H1 (cell line): Measurements from ENCODE around the gene ANKRD53. TPM values are rescaled to one million over a fixed set of nuclear protein-coding genes. Genes with fewer than 3 reads are reported as not detected.

Experiments used
- ATF3 ChIP-seq: IDR thresholded peaks from 2 replicates; pipeline ENCODE4 v1.6.1; 2011; ENCODE audit warnings: low read depth, mild to moderate bottlenecking, low read length; ENCODE audit not compliant: insufficient read depth
- BCL11A ChIP-seq, 2 experiments: IDR thresholded peaks; one replicate each; pipeline ENCODE4 v1.6.1; 2011; ENCODE audit warnings: low read depth in 2 of 2, low read length in 2 of 2, mild to moderate bottlenecking in 2 of 2
- GABPA ChIP-seq: IDR thresholded peaks from 2 replicates; pipeline ENCODE4 v1.6.1; 2011; ENCODE audit warnings: mild to moderate bottlenecking, low read length, moderate library complexity, borderline replicate concordance; ENCODE audit not compliant: insufficient read depth
- KDM5A ChIP-seq: fragments of 200-600 bp; IDR thresholded peaks from 2 replicates; pipeline ENCODE4 v1.7.1; 2012; ENCODE audit warnings: mild to moderate bottlenecking, low read length, inconsistent platforms, mixed read lengths
- POLR2AphosphoS5 ChIP-seq: IDR thresholded peaks from 2 replicates; pipeline ENCODE4 v1.6.1; 2011; ENCODE audit warnings: low read depth, low read length
- SIX5 ChIP-seq: IDR thresholded peaks from 2 replicates; pipeline ENCODE4 v1.6.1; 2011; ENCODE audit warnings: mild to moderate bottlenecking, low read depth, low read length
- SRF ChIP-seq: IDR thresholded peaks from 2 replicates; pipeline ENCODE4 v1.6.1; 2011; ENCODE audit warnings: mild to moderate bottlenecking, low read depth, low read length, moderate library complexity
- USF2 ChIP-seq: IDR thresholded peaks from 2 replicates; pipeline ENCODE4 v1.6.1; 2011; ENCODE audit warnings: low read length, improper control_type of control experiment
- polyA plus RNA-seq, 7 experiments: library from polyadenylated mRNA; depleted of rRNA in 3 of 7; stranded (reverse) in 5 of 7; unstranded in 2 of 7; fragments of >200 nt in 5 of 7; fragments of 200-250 nt in 2 of 7; gene quantifications; 1 replicate in 5 of 7; 2 replicates in 1 of 7; 4 replicates in 1 of 7; pipeline versions ENCODE4 v1.2.1 to v1.2.3, GENCODE V29; 2011 to 2013; ENCODE audit warnings: missing spikeins in 2 of 7, mixed read lengths in 2 of 7
- total RNA-seq: library from RNA; stranded (reverse); fragmentation: NEBNext Ultra II Directional; extraction: Animal tissue kit (Norgen Biotek cat#: 25700); gene quantifications from 2 replicates; pipeline ENCODE4 v1.2.1, GENCODE V29; 2021

ANKRD53 gene
- total and polyA plus RNA-seq, 2 of the 8 experiments (the other 6 are each of a cell fraction or from before 2014, with no cell fraction given): 0.39 to 0.70 TPM

GRCh38 chr2:70982971-70983370 lies 4.5 kb downstream of the ANKRD53 start (continued):
- TF ChIP-seq BCL11A (IDR thresholded peaks at IDR 0.05; ENCODE audit: low read depth in 2 of 2, low read length in 2 of 2) (no peak), KDM5A (no peak), ATF3 (no peak), GABPA (no peak), POLR2AphosphoS5 (no peak), SRF (no peak), SIX5 (no peak), USF2 (no peak)
